Retinal pigment epithelial cell (primary cell): Measurements from ENCODE around the gene RNF2.
A peak's percentile ranks its signal among the peaks of the same experiment; 100 is the strongest.

ENCODE experiments used
- DNase-seq: peaks from one replicate; pipeline ENCODE4 v3.0.0-alpha.2; 2010; ENCODE audit warnings: low read depth
- H3K4me3 ChIP-seq: 2 replicates; pipeline ENCODE4 v1.5.1; 2011; ENCODE audit warnings: mild to moderate bottlenecking, low read length, control low read depth, moderate library complexity
- CTCF ChIP-seq: conservative IDR thresholded peaks from 2 replicates; pipeline ENCODE4 v1.5.1; 2011; ENCODE audit warnings: low read depth, low read length, control low read depth, inconsistent platforms

Gene RNF2

GRCh38 chr1:185073725-185074124 lies 28.4 kb downstream of the RNF2 start:
- DNase-seq = peak; percentile 42
- no peak for TF ChIP-seq CTCF
- no peak overlapping the region for H3K4me3 ChIP-seq

GRCh38 chr1:185074307-185074706 lies 28.9 kb downstream of the RNF2 start:
- peak; percentile 49 for DNase-seq
- H3K4me3 ChIP-seq = no peak overlapping the region
- no peak for TF ChIP-seq CTCF

GRCh38 chr1:185075476-185075875 lies 30.1 kb downstream of the RNF2 start:
- DNase-seq = peak; percentile 60
- TF ChIP-seq CTCF = no peak
- no peak overlapping the region for H3K4me3 ChIP-seq

- no peak for TF ChIP-seq CTCF
- H3K4me3 ChIP-seq = no peak overlapping the region
- DNase-seq = no peak
Observed at GRCh38 chr1:185077374-185077773, 32.0 kb downstream of the RNF2 start.

GRCh38 chr1:185080422-185080821 lies 35.1 kb downstream of the RNF2 start:
- no peak for DNase-seq
- no peak overlapping the region for H3K4me3 ChIP-seq
- no peak for TF ChIP-seq CTCF

GRCh38 chr1:185083818-185084217 lies 38.5 kb downstream of the RNF2 start:
- no peak for TF ChIP-seq CTCF
- DNase-seq = no peak
- H3K4me3 ChIP-seq = no peak overlapping the region

GRCh38 chr1:185087101-185087500 lies 41.7 kb downstream of the RNF2 start:
- DNase-seq = no peak
- no peak for TF ChIP-seq CTCF
- no peak overlapping the region for H3K4me3 ChIP-seq
